AG04450 (cell line): ENCODE data around the gene NOVA1. TPM values are rescaled to one million over a fixed set of nuclear protein-coding genes. Genes with fewer than 3 reads are reported as not detected.

Experiments used
- CTCF ChIA-PET: fragments of 300-600, 350-600 bp; formaldehyde crosslinking; extraction: SDS; loops from one replicate; lab custom pipeline; 2022; ENCODE audit warnings: antibody characterized with exemption, inconsistent platforms; lab: Charles Lee
- POLR2A ChIA-PET: fragments of 350-600 bp; formaldehyde crosslinking; extraction: SDS; loops from one replicate; lab custom pipeline; 2021; ENCODE audit warnings: antibody characterized with exemption, inconsistent platforms; lab: Yijun Ruan, JAX
- DNase-seq: peaks from one replicate; pipeline ENCODE4 v3.0.0-alpha.2; 2011; ENCODE audit warnings: low read depth, low spot score
- H3K27ac ChIP-seq: one replicate; pipeline ENCODE4 v1.5.1; 2012; ENCODE audit warnings: low read depth, low read length, control low read depth
- H3K27me3 ChIP-seq: one replicate; pipeline ENCODE4 v1.6.0; 2012; ENCODE audit warnings: low read length; ENCODE audit not compliant: control insufficient read depth, insufficient read depth
- H3K4me3 ChIP-seq: 2 replicates; pipeline ENCODE4 v1.5.1; 2011; ENCODE audit warnings: mild to moderate bottlenecking, low read depth, low read length, control low read depth
- H3K9me3 ChIP-seq: 2 replicates; pipeline ENCODE4 v1.5.1; 2012; ENCODE audit warnings: low read length; ENCODE audit not compliant: control insufficient read depth, insufficient read depth
- CTCF ChIP-seq: IDR thresholded peaks from 2 replicates; pipeline ENCODE4 v1.5.1; 2011; ENCODE audit warnings: low read depth, low read length, control low read depth, inconsistent platforms
- polyA plus RNA-seq: library from polyadenylated mRNA; depleted of rRNA; stranded (reverse); fragments of >200 nt; gene quantifications from 2 replicates; pipeline ENCODE4 v1.2.3, GENCODE V29; 2011

The NOVA1 gene
- polyA plus RNA-seq, 1 experiment, result 5.1 TPM

- POLR2A ChIA-PET, result no interaction called here
- TF ChIP-seq CTCF, result no peak
- Histone ChIP-seq H3K9me3 (no peaks in the 10 kb centered on the region), H3K4me3 (no peak overlapping the region), H3K27ac (no peak overlapping the region), H3K27me3 (peaks cover 3% of the 10 kb centered on the region)
- no peak for DNase-seq
- CTCF ChIA-PET, result no interaction called here
Measured at GRCh38 chr14:26602902-26603301, 5.1 kb upstream of the NOVA1 start.

- ChIA-PET POLR2A (no interaction called here), CTCF (no interaction called here)
- no peak for DNase-seq
- Histone ChIP-seq H3K9me3 (no peaks in the 10 kb centered on the region), H3K4me3 (no peak overlapping the region), H3K27me3 (peaks cover 3% of the 10 kb centered on the region), H3K27ac (no peak overlapping the region)
- TF ChIP-seq CTCF, result no peak
Measured at GRCh38 chr14:26601856-26602255, 4.0 kb upstream of the NOVA1 start.

GRCh38 chr14:26599291-26599690 lies 1.5 kb upstream of the NOVA1 start:
- Histone ChIP-seq H3K4me3 (no peak overlapping the region), H3K27me3 (peaks cover 3% of the 10 kb centered on the region), H3K9me3 (no peaks in the 10 kb centered on the region), H3K27ac (no peak overlapping the region)
- POLR2A ChIA-PET, result no interaction called here
- DNase-seq, result no peak
- TF ChIP-seq CTCF, result no peak
- CTCF ChIA-PET, result no interaction called here

- TF ChIP-seq CTCF, result no peak
- no peak for DNase-seq
- ChIA-PET POLR2A (no interaction called here), CTCF (no interaction called here)
- peaks cover 3% of the 10 kb centered on the region for H3K27me3 ChIP-seq
- peak overlapping the region; percentile 72 for H3K4me3 ChIP-seq
- H3K9me3 ChIP-seq, result no peaks in the 10 kb centered on the region
- no peak overlapping the region for H3K27ac ChIP-seq
Measured at GRCh38 chr14:26598672-26599131, 869 bp upstream of the NOVA1 start.

- no peak for TF ChIP-seq CTCF
- POLR2A ChIA-PET, result interaction anchor here (0.7 kb wide), 1 partner anchor 204 kb away, joined by 5 read pairs; no protein-coding TSS in a partner anchor
- H3K27ac ChIP-seq, result no peak overlapping the region
- H3K27me3 ChIP-seq, result peaks cover 3% of the 10 kb centered on the region
- H3K9me3 ChIP-seq, result no peaks in the 10 kb centered on the region
- CTCF ChIA-PET, result no interaction called here
- H3K4me3 ChIP-seq, result peak overlapping the region; percentile 72
- peak; percentile 50 for DNase-seq
Measured at GRCh38 chr14:26598081-26598671, 343 bp upstream of the NOVA1 start.
